Right cardiac atrium (tissue), 5 donors: Measurements from ENCODE around the gene KCNA2. TPM values are rescaled to one million over a fixed set of nuclear protein-coding genes. Genes with fewer than 3 reads are reported as not detected.

ENCODE experiments used
- ATAC-seq, 2 donors: fragments of 200-7000 bp; cut with Tn5 transposase; one replicate each; pipeline versions ENCODE4 v1.8.0 to v1.9.1; 2020; ENCODE audit warnings: moderate library complexity in 2 of 2, mild to moderate bottlenecking in 1 of 2
- DNase-seq, 3 donors: peaks; one replicate each; pipeline ENCODE4 v3.0.0-alpha.2; 2020
- H3K27ac ChIP-seq: one replicate; pipeline ENCODE4 v1.5.1; 2013; ENCODE audit warnings: mild to moderate bottlenecking, low read length, control low read depth, moderate library complexity
- H3K27me3 ChIP-seq: one replicate; pipeline ENCODE4 v1.6.1; 2013; ENCODE audit not compliant: control insufficient read depth, insufficient read depth
- H3K4me1 ChIP-seq: one replicate; pipeline ENCODE4 v1.6.1; 2013; ENCODE audit warnings: low read length; ENCODE audit not compliant: control insufficient read depth, insufficient read depth
- H3K4me3 ChIP-seq: one replicate; pipeline ENCODE4 v1.5.1; 2013; ENCODE audit warnings: low read length, control low read depth
- H3K9me3 ChIP-seq: one replicate; pipeline ENCODE4 v1.6.1; 2013; ENCODE audit warnings: low read length; ENCODE audit not compliant: control insufficient read depth
- WGBS: extraction: QIAGEN DNeasy Blood & Tissue Kit; methylation state at CpG from one replicate; pipeline ENCODE4 v1.1.7; 2013; 5-methylcytosine and 5-hydroxymethylcytosine counted together
- intact Hi-C, 4 donors: fragments of 100-400 bp; cut with DNase I; formaldehyde crosslinking; loops; one replicate each; pipeline versions ENCODE4 v1.11.0 to v1.14.0; 2022 to 2023
- polyA plus RNA-seq: library from polyadenylated mRNA; stranded (reverse); fragments of 200-250 nt; gene quantifications from one replicate; pipeline ENCODE4 v1.2.3, GENCODE V29; 2013
- total RNA-seq, 4 donors: library from RNA; stranded (reverse); fragmentation: NEBNext Ultra II Directional; extraction: Animal tissue kit (Norgen Biotek cat#: 25700); gene quantifications; one replicate each; pipeline ENCODE4 v1.2.1, GENCODE V29; 2021
- donor health status: healthy with polysubstance abuse.
- donor health status: DM: no; HTN: yes; CAD: no.
- donor health status: DM: no; HTN: no; CAD: no.
- donor health status: DM: no; HTN: yes; CAD: no; lungs with severe emphysema.
- donor health status: DM: yes; HTN: yes; CAD: no.

Gene KCNA2
- total and polyA plus RNA-seq, 5 donors: 0.48 to 1.5 (median 0.82) TPM

GRCh38 chr1:110612060-110612745 lies 6.0 kb upstream of the KCNA2 start:
- Histone ChIP-seq H3K27me3 (no peaks in the 10 kb centered on the region), H3K4me3 (no peak overlapping the region), H3K27ac (no peak overlapping the region), H3K9me3 (no peaks in the 10 kb centered on the region), H3K4me1 (peaks cover 2% of the 10 kb centered on the region)
- WGBS: 55% methylated on average over 10 of the region's 10 CpGs
- intact Hi-C loops: loop anchor here in 2 of 4 donors (5.0 to 10.0 kb wide), 2 partner anchors 55 to 87 kb away; no protein-coding TSS in a partner anchor
- DNase-seq (no peak), ATAC-seq (no peak)

- Histone ChIP-seq H3K4me3 (no peak overlapping the region), H3K9me3 (no peaks in the 10 kb centered on the region), H3K27ac (no peak overlapping the region), H3K27me3 (no peaks in the 10 kb centered on the region), H3K4me1 (peaks cover 6% of the 10 kb centered on the region)
- intact Hi-C loops: loop anchor here in 2 of 4 donors (5.0 to 10.0 kb wide), 2 partner anchors 53 to 86 kb away; no protein-coding TSS in a partner anchor
- ATAC-seq (no peak), DNase-seq (no peak)
- 81% methylated on average over 4 of the region's 4 CpGs for WGBS
Measured at GRCh38 chr1:110610696-110611286, 4.6 kb upstream of the KCNA2 start.

GRCh38 chr1:110610084-110610483 lies 3.9 kb upstream of the KCNA2 start:
- H3K27me3 ChIP-seq: no peaks in the 10 kb centered on the region

GRCh38 chr1:110608247-110608646 lies 2.1 kb upstream of the KCNA2 start:
- ATAC-seq: no peak
- 30% methylated on average over 13 of the region's 13 CpGs for WGBS
- H3K27ac ChIP-seq: no peak overlapping the region
- DNase-seq: no peak
- no peaks in the 10 kb centered on the region for H3K9me3 ChIP-seq
- H3K4me1 ChIP-seq: peaks cover 7% of the 10 kb centered on the region
- intact Hi-C loops: loop anchor here in 1 of 4 donors (10.0 kb wide), 1 partner anchor 53 kb away; no protein-coding TSS in a partner anchor
- H3K27me3 ChIP-seq: no peaks in the 10 kb centered on the region
- H3K4me3 ChIP-seq: no peak overlapping the region

More at GRCh38 chr1:110610084-110610483, 3.9 kb upstream of the KCNA2 start:
- no peaks in the 10 kb centered on the region for H3K9me3 ChIP-seq
- DNase-seq (no peak), ATAC-seq (no peak)
- H3K27ac ChIP-seq: no peak overlapping the region
- H3K4me1 ChIP-seq: peaks cover 7% of the 10 kb centered on the region
- no peak overlapping the region for H3K4me3 ChIP-seq
- intact Hi-C loops: loop anchor here in 2 of 4 donors (5.0 to 10.0 kb wide), 2 partner anchors 53 to 85 kb away; no protein-coding TSS in a partner anchor

GRCh38 chr1:110607536-110608230 lies 1.5 kb upstream of the KCNA2 start:
- H3K4me3 ChIP-seq: peak overlapping the region; percentile 56
- 6% methylated on average over 28 of the region's 28 CpGs for WGBS
- intact Hi-C loops: loop anchor here in 1 of 4 donors (10.0 kb wide), 1 partner anchor 53 kb away; no protein-coding TSS in a partner anchor
- DNase-seq: peak in 1 of 3 donors; percentile 58
- no peak overlapping the region for H3K27ac ChIP-seq
- H3K4me1 ChIP-seq: peaks cover 7% of the 10 kb centered on the region
- no peaks in the 10 kb centered on the region for H3K9me3 ChIP-seq
- H3K27me3 ChIP-seq: no peaks in the 10 kb centered on the region
- ATAC-seq: no peak

GRCh38 chr1:110606657-110607535 lies 738 bp upstream of the KCNA2 start:
- Histone ChIP-seq H3K4me3 (peak overlapping the region; percentile 56), H3K27ac (no peak overlapping the region), H3K27me3 (no peaks in the 10 kb centered on the region), H3K9me3 (no peaks in the 10 kb centered on the region), H3K4me1 (peaks cover 7% of the 10 kb centered on the region)
- intact Hi-C loops: loop anchor here in 1 of 4 donors (10.0 kb wide), 1 partner anchor 52 kb away; no protein-coding TSS in a partner anchor
- WGBS: under 1% methylated on average over 94 of the region's 94 CpGs
- DNase-seq (no peak), ATAC-seq (peak; percentile 12 to 26)

- Histone ChIP-seq H3K4me1 (peaks cover 7% of the 10 kb centered on the region), H3K27ac (no peak overlapping the region), H3K4me3 (no peak overlapping the region), H3K9me3 (no peaks in the 10 kb centered on the region), H3K27me3 (no peaks in the 10 kb centered on the region)
- no peak for ATAC-seq
- no peak for DNase-seq
- 65% methylated on average over 6 of the region's 6 CpGs for WGBS
- intact Hi-C loops: loop anchor here in 1 of 4 donors (10.0 kb wide), 1 partner anchor 51 kb away; no protein-coding TSS in a partner anchor
Measured at GRCh38 chr1:110605446-110605845, 712 bp downstream of the KCNA2 start.

GRCh38 chr1:110604586-110605148 lies 1.5 kb downstream of the KCNA2 start:
- peaks cover 7% of the 10 kb centered on the region for H3K4me1 ChIP-seq
- WGBS: 84% methylated on average over 9 of the region's 9 CpGs
- intact Hi-C loops: loop anchor here in 1 of 4 donors (10.0 kb wide), 1 partner anchor 50 kb away; no protein-coding TSS in a partner anchor
- ATAC-seq (no peak), DNase-seq (no peak)
- H3K27ac ChIP-seq: no peak overlapping the region
- H3K9me3 ChIP-seq: no peaks in the 10 kb centered on the region
- no peaks in the 10 kb centered on the region for H3K27me3 ChIP-seq
- no peak overlapping the region for H3K4me3 ChIP-seq

- Histone ChIP-seq H3K27me3 (no peaks in the 10 kb centered on the region), H3K9me3 (no peaks in the 10 kb centered on the region), H3K27ac (peak overlapping the region; percentile 3), H3K4me1 (peaks cover 7% of the 10 kb centered on the region), H3K4me3 (no peak overlapping the region)
- intact Hi-C loops: loop anchor here in 1 of 4 donors (10.0 kb wide), 1 partner anchor 48 kb away; no protein-coding TSS in a partner anchor
- ATAC-seq (no peak), DNase-seq (no peak)
- WGBS: 86% methylated on average over 3 of the region's 3 CpGs
Measured at GRCh38 chr1:110603058-110603457, 3.1 kb downstream of the KCNA2 start.

GRCh38 chr1:110602466-110602865 lies 3.7 kb downstream of the KCNA2 start:
- no peak for DNase-seq
- Histone ChIP-seq H3K9me3 (no peaks in the 10 kb centered on the region), H3K27me3 (no peaks in the 10 kb centered on the region), H3K27ac (peak overlapping the region; percentile 3), H3K4me3 (no peak overlapping the region), H3K4me1 (peaks cover 5% of the 10 kb centered on the region)
- ATAC-seq: peak; percentile 7 to 57
- WGBS: 56% methylated on average over 4 of the region's 4 CpGs
- intact Hi-C loops: loop anchor here in 1 of 4 donors (10.0 kb wide), 1 partner anchor 48 kb away; no protein-coding TSS in a partner anchor
